ENCODE results near the gene CCR8.

- no peak for TF ChIP-seq CTCF (IDR thresholded peaks at IDR 0.05; ENCODE audit: insufficient read depth, low read length)
- TF ChIP-seq POLR2AphosphoS5 (IDR thresholded peaks at IDR 0.05; ENCODE audit: low read depth): no peak
- TF ChIP-seq REST (IDR thresholded peaks at IDR 0.05; ENCODE audit: insufficient replicate concordance, low read depth): no peak
- no peak for TF ChIP-seq GABPA (IDR thresholded peaks at IDR 0.05; ENCODE audit: low read depth)
- TF ChIP-seq SPI1 (IDR thresholded peaks at IDR 0.05; ENCODE audit: borderline replicate concordance, low read depth): no peak
These were observed 2.3 kb upstream of the CCR8 start for GRCh38 chr3:39327053-39327745.
